Lung (tissue), 16 donors: Measurements from ENCODE around the gene GAR1. TPM values are rescaled to one million over a fixed set of nuclear protein-coding genes. Genes with fewer than 3 reads are reported as not detected.
A peak's percentile ranks its signal among the peaks of the same experiment; 100 is the strongest.
"Not testable (repeated sequence)": the region's sequence is repeated elsewhere in the genome, so short reads cannot be mapped to it uniquely, and the experiment has no call there.

Source experiments
- ATAC-seq: fragments of 200-7000 bp; cut with Tn5 transposase; one replicate; pipeline ENCODE4 v1.9.1; 2020; ENCODE audit warnings: moderate number of reproducible peaks; ENCODE audit not compliant: insufficient read depth, low FRiP score
- DNase-seq, 3 donors: peaks; one replicate each; pipeline ENCODE4 v3.0.0-alpha.2; 2013 to 2017
- H3K27ac ChIP-seq, 2 donors: one replicate each; pipeline ENCODE4 v1.5.1; 2013; ENCODE audit warnings: mild to moderate bottlenecking in 2 of 2, moderate library complexity in 2 of 2, control low read depth in 1 of 2, inconsistent platforms in 1 of 2, low read depth in 1 of 2, low read length in 1 of 2
- H3K27me3 ChIP-seq, 3 donors: one replicate each; pipeline ENCODE4 v1.5.1; 2013; ENCODE audit warnings: low read length in 2 of 3; ENCODE audit not compliant: control insufficient read depth in 3 of 3, insufficient read depth in 3 of 3
- H3K36me3 ChIP-seq, 4 donors: one replicate each; pipeline ENCODE4 v1.5.1; 2013; ENCODE audit warnings: low read length in 4 of 4, mild to moderate bottlenecking in 1 of 4, moderate library complexity in 1 of 4; ENCODE audit not compliant: control insufficient read depth in 4 of 4, insufficient read depth in 4 of 4
- H3K4me1 ChIP-seq, 5 donors: one replicate each; pipeline ENCODE4 v1.5.1; 2013; ENCODE audit warnings: low read length in 5 of 5, mild to moderate bottlenecking in 2 of 5, moderate library complexity in 1 of 5; ENCODE audit not compliant: control insufficient read depth in 5 of 5, insufficient read depth in 5 of 5
- H3K4me3 ChIP-seq: one replicate; pipeline ENCODE4 v1.5.1; 2013; ENCODE audit warnings: mild to moderate bottlenecking, control low read depth, moderate library complexity
- H3K9ac ChIP-seq, 2 donors: one replicate each; pipeline ENCODE4 v1.5.1; 2013; ENCODE audit warnings: low read length in 2 of 2, control low read depth in 1 of 2; ENCODE audit not compliant: insufficient read depth in 1 of 2
- H3K9me3 ChIP-seq, 4 donors: one replicate each; pipeline ENCODE4 v1.5.1; 2013; ENCODE audit warnings: low read length in 3 of 4, mild to moderate bottlenecking in 1 of 4, moderate library complexity in 1 of 4; ENCODE audit not compliant: control insufficient read depth in 4 of 4, insufficient read depth in 3 of 4
- CTCF ChIP-seq: IDR thresholded peaks from 2 replicates; pipeline ENCODE4 v1.5.1; 2012; ENCODE audit warnings: mild to moderate bottlenecking; ENCODE audit errors: control extremely low read depth, extremely low read depth
- WGBS, 2 donors: extraction: QIAGEN DNeasy Blood & Tissue Kit; methylation state at CpG; one replicate each; pipeline ENCODE4 v1.1.7; 2013; 5-methylcytosine and 5-hydroxymethylcytosine counted together
- long read RNA-seq, 5 donors: transcript quantifications; one replicate each; lab custom pipeline, GENCODE V29; 2026
- polyA plus RNA-seq, 2 donors: library from polyadenylated mRNA; stranded (reverse); fragments of 200-250 nt; gene quantifications; one replicate each; pipeline ENCODE4 v1.2.1, GENCODE V29; 2013
- total RNA-seq, 2 donors: library from RNA; depleted of rRNA in 1 of 2; stranded (reverse); fragments of >200 nt in 1 of 2; gene quantifications; one replicate each; pipeline ENCODE4 v1.2.1, GENCODE V29; 2014 to 2021
- donor health status: control.
- donor health status: control.
- donor health status: Bipolar disorder and iron deficiency.
- donor health status: healthy.
- donor health status: DM: yes; HTN: yes; CAD: no.

Gene GAR1
- total RNA-seq: 10 to 100 TPM in 1 of 2 donors, 1 to 10 TPM in 1; 7.4 to 11.5 TPM
- 10 to 100 TPM; 18.8 to 24.8 TPM for polyA plus RNA-seq
- long read RNA-seq, donor 1, partial matches to known transcripts: 16 of 21 reads
- long read RNA-seq, donor 1, other reads (novel, unspliced or antisense): 0 of 21 reads
- long read RNA-seq, donor 2, transcript GAR1-201 (7 exons, 1,224 nt): major isoform, 5 of 11 reads
- long read RNA-seq, donor 2, partial matches to known transcripts: 5 of 11 reads
- long read RNA-seq, donor 2, other reads (novel, unspliced or antisense): 0 of 11 reads
- long read RNA-seq, donor 3, partial matches to known transcripts: 0 of 6 reads
- long read RNA-seq, donor 3, other reads (novel, unspliced or antisense): 0 of 6 reads
- long read RNA-seq, donor 4, transcript GAR1-201 (7 exons, 1,224 nt): major isoform, 5 of 19 reads
- long read RNA-seq, donor 4, partial matches to known transcripts: 14 of 19 reads
- long read RNA-seq, donor 4, other reads (novel, unspliced or antisense): 0 of 19 reads
- long read RNA-seq, donor 5, transcript GAR1-201 (7 exons, 1,224 nt): major isoform, 5 of 26 reads
- long read RNA-seq, donor 5, partial matches to known transcripts: 20 of 26 reads
- long read RNA-seq, donor 5, other reads (novel, unspliced or antisense): 0 of 26 reads

GRCh38 chr4:109815151-109816081 is at the start of gene GAR1:
Gene GAR1, plus strand, starts transcription at chr4:109815762. Its CDS starts 403 bp downstream, at chr4:109816165.
- Histone ChIP-seq H3K9ac (peak within 1 kb of the TSS; percentile 75 to 84), H3K36me3 (peaks cover 0 to 10% (median 5%) of the 10 kb centered on the region in 4 donors), H3K4me1 (peaks cover 2 to 15% (median 5%) of the 10 kb centered on the region in 5 donors), H3K27me3 (no peaks in the 10 kb centered on the region), H3K4me3 (peak within 1 kb of the TSS; percentile 80), H3K9me3 (no peaks in the 10 kb centered on the region), H3K27ac (peak within 1 kb of the TSS; percentile 30 to 87)
- 0% methylated on average over 53 of the region's 53 CpGs for WGBS, 2 donors
- peak; percentile 97 for ATAC-seq
- peak; percentile 94 to 97 (median 96) for DNase-seq
- no peak for TF ChIP-seq CTCF

GRCh38 chr4:109782092-109782491 is 33.5 kb upstream of the GAR1 start:
- not testable (repeated sequence) for ATAC-seq, H3K9me3 ChIP-seq, DNase-seq, H3K27ac ChIP-seq, H3K27me3 ChIP-seq, H3K4me3 ChIP-seq, H3K4me1 ChIP-seq, H3K9ac ChIP-seq, H3K36me3 ChIP-seq
- 82 to 87% methylated on average over 2 of the region's 2 CpGs for WGBS, 2 donors

- WGBS, 2 donors: 79 to 94% methylated on average over 1 of the region's 1 CpG
- H3K4me3 ChIP-seq: no peak overlapping the region
- no peak for DNase-seq
- H3K36me3 ChIP-seq: no peaks in the 10 kb centered on the region
- peaks cover 0 to 6% (median 0%) of the 10 kb centered on the region in 5 donors for H3K4me1 ChIP-seq
- no peaks in the 10 kb centered on the region for H3K9me3 ChIP-seq
- no peak overlapping the region for H3K9ac ChIP-seq
- H3K27me3 ChIP-seq: no peaks in the 10 kb centered on the region
- H3K27ac ChIP-seq: no peak overlapping the region
- ATAC-seq: no peak
- no peak for TF ChIP-seq CTCF
These were observed 28.7 kb upstream of the GAR1 start for GRCh38 chr4:109786846-109787245.
